Ammon's horn (tissue), 1 donor: Measurements from ENCODE around the gene SCYL3.
"Not testable (repeated sequence)": the region's sequence is repeated elsewhere in the genome, so short reads cannot be mapped to it uniquely, and the experiment has no call there.

ENCODE experiments used
- DNase-seq: peaks from one replicate; pipeline ENCODE4 v3.0.0-alpha.2; 2016; ENCODE audit warnings: low spot score

SCYL3 gene

DNA sequence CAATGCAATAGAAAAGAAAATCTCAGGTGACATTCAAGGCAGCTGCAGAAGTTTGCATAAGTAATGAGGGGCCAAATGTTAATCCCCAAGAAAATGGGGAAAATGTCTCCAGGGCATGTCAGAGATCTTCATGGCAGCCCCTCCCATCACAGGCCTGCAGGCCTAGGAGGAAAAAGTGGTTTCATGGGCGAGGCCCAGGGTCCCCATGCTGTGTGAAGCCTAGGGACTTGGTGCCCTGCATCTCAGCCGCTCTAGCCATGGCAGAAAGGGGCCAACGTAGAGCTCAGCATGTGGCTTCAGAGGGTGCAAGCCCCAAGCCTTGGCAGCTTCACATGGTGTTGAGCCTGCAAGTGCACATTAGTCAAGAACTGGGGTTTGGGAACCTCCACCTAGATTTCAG, 21.7 kb downstream of the SCYL3 start:
- not testable (repeated sequence) for DNase-seq

DNA sequence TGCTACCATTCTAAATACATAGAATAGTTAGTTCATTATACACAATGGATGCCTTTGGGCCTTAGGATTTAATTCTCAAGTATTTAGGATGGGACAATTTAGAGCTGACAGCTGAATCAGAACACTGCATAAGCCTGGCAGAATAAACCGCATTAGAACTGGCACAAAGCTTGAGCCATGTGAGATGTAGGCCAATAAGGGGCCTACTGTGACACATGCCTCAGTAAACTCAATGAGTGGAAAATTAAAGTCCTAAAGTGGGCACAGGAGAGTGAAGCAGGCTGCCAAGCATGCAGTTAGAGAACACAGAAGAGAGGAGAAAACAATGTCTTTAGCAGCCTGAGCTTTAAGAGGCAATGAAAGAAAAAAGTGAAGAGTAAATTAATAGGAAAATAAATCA, 24.3 kb downstream of the SCYL3 start:
- peak; percentile 67 for DNase-seq

DNA sequence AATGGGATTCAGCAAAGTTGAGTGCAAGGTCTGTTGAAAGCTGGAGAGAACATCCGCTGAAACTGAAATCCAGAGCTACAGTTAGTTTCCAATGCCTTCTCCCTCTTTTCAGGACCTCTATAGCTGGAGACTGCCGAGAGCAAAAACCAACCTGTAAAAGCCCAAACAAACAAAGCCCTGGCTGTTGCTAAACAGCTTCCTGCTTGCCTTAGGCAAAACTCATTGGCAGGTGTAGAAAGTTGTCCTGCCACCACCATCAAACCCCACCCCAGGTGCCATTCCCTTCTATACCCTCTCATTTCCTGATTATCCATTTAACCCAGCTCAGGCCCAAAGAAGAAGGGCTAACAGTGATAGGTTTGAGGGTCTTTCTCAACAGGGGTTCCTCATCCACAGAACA, 24.7 kb downstream of the SCYL3 start:
- DNase-seq = no peak

DNA sequence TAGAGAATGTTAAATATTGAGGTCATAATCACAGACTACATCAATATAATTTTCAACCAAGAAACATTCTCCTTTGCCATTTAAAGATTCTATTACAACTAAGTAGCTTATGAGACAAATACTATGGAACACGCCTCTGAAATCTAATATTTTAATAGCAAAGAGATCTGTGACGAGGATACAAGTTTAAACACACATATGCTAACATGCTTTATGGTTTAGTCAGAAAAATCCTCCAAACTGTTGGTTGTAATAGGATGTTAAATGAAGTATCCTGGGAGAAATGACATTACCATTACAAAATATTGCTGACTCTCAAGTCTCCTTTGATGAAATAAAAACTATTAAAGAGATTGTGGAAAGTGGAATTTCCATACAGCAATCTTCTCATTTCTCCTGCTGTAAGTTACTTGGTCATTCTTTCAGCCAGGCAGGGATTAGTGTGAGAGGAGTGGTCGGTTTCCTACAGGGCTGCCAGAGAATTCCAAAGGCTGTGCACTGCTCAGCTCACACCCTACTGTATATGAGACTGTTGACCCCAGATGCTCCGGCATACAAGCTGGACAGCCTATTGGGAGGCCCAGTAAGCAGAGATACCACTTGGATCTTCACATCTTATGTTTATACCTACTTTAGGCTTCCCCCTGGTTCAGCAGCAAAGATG, 26.6 kb downstream of the SCYL3 start:
- DNase-seq = no peak

DNA sequence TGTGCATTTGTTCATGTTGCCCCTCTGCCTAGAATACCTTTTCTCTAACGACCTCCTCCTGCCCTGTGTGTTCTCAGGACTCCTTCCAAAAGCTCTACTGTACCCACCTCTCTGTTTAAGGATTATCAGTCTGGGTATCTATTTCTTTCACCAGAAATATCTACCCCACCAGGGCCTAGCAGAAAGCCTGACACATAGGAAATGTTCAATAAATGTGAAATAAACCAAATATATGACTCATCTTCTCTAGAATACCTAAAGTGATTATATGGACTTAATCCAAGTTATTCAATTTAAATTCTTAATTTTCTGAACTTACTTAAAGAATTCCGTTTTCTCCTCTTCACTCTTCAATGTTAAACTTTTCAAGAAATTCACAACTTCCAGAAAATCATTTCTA, 27.1 kb downstream of the SCYL3 start:
- DNase-seq = no peak

DNA sequence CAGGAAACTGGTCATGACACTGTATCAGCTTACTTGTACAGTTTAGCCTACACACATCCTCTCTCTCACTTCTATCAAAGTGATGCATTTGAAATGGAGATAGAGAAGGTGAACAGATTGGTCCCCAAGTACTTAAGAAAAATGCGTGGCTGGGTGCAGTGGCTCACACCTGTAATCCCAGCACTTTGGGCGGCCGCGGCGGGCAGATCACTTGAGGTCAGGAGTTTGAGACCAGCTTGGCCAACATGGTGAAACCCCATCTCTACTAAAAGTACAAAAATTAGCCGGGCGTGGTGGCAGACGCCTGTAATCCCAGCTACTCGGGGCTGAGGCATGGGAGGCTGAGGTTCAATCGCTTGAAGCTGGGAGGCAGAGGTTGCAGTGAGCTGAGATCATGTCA, 29.2 kb downstream of the SCYL3 start:
- not testable (repeated sequence) for DNase-seq

DNA sequence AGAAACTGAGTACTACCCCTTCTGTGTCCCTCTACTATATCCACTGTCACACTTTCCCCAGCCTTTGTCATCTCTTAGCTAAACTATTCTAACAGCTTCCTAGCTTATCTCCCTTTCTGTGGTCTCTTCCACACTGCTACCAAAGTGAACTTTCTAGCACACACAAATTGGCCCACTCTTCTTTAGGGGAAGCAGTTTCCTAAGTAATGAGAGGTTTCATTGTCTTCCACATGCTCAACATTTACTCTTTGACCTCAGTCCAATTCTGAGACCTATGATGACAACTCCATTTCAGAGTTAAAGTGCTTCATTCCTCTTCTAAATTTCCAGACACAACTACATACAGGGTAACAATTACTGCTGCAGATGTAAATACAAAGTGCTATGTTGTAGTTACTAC, 32.9 kb downstream of the SCYL3 start:
- no peak for DNase-seq

DNA sequence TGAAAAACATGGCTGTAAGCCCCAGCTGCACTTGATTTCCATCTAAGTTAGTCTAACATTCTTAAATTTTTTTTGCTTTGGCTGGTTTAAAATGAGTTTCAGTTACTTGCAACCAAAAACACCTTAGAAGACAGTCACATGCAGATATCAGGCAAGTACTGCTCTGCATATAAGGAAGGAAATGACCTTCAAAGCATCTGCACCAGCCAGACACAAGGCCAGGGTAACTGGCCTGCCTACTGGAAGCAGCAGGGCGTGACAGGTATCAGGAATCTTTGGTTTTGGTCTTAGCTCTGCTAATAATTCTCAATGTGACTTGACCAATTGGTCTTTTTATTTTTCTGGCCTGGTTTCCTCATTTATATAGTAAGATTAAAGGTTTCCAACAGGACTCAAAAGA, 33.5 kb downstream of the SCYL3 start:
- no peak for DNase-seq

DNA sequence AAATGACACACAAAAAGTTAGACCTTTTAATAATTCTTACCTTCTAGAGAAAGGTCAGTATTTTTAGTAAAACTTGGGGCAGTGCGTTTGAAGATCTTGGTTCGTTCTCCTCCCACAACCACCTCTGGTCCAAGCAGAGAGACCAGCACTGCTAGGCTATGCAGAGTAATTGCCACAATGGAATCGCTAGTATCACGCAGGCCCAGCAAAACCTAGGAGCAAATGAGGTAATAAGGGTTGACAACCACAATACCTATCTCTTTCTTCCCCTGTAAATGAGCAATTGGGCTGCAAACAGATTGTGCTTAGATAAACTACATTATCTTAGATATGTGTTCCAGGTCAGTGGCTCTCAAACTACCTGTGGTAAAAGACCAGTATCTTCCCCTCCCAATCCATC, 34.7 kb downstream of the SCYL3 start:
- DNase-seq = no peak

DNA sequence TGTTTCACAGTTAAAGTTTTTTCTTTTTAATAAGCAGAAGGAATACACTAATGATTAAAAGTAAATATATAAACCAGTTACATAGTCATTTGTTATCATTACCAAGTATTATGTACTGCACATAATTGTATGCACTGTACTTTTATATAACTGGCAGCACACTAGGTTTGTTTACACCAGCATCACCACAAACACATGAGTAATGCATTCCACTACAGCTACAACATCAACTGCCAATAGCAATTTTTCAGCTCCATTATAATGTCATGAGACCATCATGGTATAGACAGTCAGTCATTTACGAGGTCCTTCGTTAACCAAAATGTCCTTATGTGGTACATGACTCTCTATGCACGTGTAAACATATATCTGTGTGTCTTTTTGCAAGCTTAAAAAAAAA, 35.2 kb downstream of the SCYL3 start:
- DNase-seq = no peak

DNA sequence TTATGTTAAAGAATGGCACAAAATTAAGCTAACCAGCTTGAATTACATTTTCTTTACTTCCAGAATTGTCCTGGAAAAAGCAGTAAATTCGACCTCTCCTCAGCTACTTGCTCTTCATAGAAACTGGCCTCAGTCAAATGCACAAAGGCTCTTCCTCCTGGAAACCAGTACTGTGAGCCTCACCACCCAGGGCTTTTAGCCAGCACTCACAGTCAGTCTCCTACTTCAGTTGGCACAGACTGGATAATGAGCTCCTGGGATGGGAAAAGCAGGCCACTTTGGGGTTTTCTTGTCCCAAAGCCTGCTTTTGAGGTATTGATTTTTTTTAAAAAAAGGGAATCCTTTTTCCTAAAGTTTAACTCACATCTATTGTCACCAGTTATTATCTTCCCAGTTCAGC, 40.4 kb downstream of the SCYL3 start:
- DNase-seq = peak; percentile 59

DNA sequence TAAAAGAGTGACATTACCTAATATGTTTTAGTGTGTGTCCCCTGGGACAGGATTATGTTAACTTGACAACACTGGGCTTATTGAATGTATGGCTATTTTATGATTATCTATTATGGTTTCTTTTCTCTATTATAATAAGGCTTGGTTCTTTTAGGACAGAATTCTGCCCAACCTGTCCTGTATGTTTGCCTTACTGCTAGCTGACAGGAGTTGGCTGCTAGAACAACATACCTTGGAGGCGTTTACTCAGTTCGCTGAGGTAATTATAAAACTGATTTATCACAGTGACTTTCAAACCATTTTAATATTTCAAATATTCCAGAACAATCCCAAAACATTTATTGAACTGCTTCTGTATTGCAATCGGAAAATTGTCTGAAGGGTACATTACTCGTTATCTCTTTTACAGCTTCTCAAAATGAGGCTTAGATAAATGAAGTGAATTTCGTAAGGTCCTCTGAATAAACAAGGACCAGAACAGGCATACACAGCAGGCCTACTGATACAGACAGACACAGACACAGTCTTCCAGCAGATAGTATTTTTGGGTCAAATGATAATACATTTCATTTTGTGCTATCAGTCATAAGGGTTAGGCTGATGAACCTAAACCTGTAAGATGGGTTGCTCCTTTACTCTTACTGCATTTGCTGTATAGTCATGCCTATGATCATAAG, 44.2 kb downstream of the SCYL3 start:
- no peak for DNase-seq

DNA sequence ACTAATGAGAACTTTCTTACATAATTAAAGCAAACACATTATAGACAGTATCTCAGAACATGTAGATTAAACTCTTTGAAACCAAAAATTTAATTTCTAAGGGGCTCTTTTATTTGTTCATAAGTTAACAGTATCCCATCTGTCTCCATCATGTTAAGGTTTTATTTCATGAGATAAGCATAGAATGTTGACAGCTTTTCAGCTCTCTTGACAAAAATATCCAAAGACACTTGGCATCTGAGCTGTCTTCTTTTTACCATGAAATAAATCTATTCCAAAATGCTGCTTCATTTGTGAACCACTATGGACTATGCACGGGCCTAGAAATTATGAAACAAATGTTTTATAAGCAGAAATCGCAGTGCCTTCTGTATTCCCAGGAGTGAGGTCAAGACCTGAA, 45.2 kb downstream of the SCYL3 start:
- no peak for DNase-seq

DNA sequence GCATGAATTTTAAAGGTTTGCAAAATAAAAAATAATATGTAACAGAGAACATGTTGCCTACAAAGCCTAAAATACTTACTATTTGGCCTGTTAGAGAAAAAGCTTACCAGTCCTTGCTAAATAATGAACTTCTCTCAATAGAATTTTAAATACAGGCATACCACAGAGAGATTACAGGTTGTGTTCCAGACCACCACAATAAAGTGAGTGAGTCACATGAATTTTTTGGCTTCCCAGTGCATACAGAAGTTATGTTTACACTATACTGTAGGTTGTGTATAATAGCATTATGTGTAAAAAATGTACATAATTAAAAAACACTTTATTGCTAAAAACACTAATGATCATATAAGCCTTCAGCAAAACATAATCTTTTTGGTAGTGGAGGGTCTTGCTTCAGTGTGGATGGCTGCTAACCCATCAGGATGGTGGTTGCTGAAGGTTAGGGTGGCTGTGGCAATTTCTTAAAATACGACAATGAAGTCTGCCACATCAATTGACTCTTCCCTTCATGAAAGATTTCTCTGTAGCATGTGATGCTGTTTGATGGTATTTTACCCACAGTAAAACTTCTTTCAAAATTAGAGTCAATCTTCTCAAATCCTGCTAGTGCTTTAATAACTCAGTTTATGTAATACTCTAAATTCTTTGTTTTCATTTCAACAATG, 48.6 kb downstream of the SCYL3 start:
- DNase-seq = no peak

DNA sequence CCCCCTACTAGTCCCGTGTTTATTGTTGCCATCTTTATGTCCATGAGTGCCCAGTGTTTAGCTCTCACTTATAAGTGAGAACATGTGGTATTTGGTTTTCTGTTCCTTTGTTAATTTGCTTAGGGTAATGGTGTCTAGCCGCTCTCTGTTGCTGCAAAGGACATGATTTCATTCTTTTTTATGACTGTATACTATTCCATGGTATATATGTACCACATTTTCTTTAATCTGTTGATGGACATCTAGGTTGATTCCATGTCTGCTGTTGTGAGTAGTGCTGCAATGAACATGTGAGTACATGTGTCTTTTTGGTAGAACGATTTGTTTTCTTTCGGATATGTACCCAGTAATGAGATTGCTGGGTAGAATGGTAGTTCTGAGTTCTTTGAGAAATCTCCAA, 54.8 kb downstream of the SCYL3 start:
- no peak for DNase-seq

DNA sequence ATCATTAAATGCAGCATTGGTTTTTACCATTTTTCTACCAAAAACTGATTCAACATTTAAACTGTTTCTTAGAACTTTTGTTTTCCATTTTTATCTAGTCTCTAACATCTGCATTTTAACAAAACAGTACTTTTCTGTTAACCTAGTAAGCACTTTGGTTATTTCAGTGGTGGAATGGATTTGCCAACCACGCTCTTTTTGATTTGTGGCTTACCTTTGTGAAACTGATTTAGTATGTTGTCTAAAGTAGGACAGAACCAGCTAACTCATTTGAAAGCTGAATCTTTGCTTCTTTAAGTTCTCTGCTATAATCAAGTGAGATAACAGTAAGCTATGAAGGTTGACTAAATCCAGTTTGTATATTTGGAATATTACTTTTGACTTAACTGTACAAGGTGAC, 57.5 kb downstream of the SCYL3 start:
- no peak for DNase-seq

DNA sequence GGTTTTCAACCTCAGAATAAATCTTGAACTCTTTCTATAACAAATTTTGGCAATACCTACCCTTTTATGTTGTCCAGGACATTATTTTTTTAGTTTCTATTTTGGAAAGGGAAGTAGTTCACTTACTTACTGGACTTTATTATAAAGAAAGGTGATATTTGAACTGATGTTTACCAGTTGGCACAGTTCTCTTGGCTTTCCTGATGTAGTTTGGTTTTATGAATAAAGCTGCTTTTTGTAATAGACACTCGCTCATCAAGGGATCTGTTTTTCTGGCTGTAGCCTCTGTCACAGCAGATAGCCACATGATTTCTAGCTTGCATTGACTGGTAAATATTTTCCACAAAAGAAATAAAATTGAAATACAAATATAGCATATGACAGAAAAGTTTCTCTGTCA, 58.0 kb downstream of the SCYL3 start:
- no peak for DNase-seq

DNA sequence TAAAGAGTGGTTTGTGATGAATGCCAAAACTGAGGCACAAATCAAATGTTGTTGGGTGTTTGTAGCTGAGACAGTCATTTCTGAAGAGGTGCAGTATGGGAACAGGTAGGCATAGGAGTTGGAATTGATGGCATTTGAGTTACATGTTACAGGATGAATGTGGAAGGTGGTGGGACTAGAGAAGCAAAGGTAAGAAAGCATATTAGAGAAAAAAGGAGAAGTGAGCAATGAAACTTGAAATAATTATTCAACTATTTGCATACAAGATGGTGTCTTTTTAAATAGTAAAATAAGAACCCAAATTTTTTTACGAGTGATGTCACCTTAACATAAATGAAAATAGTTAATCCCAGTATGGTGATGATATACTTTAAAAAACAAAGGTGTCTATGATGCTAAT, 58.8 kb downstream of the SCYL3 start:
- no peak for DNase-seq

DNA sequence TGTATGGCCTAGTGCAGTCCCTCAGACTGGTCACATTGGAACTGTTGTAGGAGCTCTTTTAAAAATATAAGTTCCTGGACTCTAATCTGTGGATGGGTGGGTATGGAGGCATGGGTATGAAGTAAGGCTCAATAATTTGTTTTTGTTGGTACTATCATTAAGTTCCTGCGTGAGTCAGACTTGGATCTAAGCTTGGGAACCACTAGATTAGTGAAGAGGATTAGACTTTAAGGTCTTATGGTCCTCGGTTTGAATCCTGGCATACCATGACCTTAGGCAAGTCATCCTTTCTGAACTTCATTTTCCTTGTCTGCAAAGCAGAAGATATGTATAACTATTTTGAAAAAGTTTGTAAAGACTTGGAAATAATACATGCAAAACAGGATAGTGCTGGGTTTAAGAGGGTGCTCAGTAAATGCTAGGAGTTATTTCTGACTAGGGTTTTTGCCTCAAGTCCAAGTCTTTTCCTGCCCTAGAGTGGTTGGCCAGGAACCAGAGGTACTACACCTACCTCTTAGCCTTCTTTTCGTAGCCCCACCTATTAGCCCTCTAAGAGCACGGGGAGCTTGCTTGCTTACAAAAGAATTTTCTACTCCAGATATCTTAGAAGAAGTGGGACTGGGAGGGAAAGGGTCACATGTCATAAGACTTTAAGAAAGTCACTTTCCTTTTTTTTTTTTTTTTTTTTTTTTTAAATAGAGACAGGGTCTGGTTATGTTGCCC, 60.4 kb downstream of the SCYL3 start:
- no peak for DNase-seq

DNA sequence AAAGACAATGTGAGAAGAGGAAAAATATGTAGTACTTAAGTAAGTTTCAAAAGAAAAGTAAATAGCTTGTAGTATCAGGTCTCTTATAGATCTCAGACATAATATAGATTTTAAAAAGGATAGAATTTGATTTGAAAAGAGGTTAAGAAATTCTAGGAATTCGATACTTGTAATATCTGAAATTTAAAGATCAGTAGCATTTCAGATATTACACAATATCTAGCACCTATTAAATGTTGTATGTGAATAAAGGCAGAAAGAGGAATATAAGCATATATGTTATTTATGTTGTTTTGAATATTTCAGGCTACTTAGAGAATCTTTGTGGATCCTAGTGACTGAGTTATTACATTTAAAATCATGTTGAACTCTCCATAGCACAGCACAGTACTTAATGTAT, 64.0 kb downstream of the SCYL3 start:
- no peak for DNase-seq

DNA sequence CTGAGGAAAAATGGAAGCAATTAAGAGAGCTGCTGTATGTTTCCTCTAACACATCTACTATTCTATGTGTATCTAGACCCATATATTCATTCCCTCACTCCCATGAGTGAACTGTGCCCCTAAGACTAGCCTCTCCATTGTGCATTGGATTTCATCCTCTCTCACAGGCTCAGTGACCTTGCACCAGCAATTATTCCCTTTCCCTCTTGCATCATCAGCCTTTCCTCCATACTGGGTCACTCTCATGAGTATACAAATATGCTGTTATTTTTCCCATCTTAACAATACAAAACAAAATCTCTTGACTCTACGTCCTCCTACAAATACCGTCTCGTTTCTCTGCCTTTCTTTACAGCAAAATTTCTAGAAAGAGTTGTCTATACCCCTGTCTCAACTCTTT, 69.5 kb downstream of the SCYL3 start:
- DNase-seq = no peak

DNA sequence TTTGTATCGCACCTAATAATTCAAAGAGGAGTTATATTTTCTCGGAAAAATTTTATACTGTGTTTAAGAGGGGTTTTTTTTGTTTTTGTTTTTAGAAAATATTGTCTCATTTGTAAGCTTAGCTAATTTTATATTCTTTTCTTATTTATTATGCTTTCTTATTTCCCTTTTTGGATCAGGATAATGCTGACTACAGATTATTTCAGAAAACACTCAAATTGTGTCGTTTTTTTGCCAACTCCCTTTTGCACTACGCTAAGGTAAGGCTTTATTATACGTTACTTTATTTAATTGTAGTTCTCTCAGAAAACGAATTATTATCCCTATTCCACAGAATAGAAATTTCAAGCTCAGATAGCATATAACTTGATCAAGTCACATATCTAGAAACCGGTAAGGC, 72.2 kb downstream of the SCYL3 start:
- no peak for DNase-seq

DNA sequence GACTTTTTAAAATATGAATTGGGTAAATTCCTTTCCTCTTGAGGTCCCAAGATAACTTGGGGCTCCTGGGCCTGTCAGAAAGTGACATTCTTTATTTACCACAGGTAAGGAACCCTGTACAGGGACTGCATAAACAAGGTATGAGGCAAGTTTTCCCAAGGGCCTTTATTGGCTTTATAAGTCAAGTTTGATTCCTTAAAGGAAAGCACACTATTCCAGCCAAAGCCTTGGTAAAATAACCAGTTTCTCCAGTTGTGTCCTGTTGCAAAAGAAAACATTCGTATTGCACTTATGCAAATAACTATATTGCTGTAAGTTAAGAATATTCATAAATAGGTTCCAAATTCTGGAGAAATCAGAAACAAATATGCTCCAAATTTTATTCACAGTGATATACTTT, 77.1 kb downstream of the SCYL3 start:
- no peak for DNase-seq
